Melanocyte of skin (primary cell): Measurements from ENCODE around the gene UVRAG. TPM values are rescaled to one million over a fixed set of nuclear protein-coding genes. Genes with fewer than 3 reads are reported as not detected.

Experiments used
- small RNA-seq, 2 donors: library from RNA; depleted of rRNA; stranded (forward); fragments of <200 nt; gene quantifications; one replicate each; pipeline ENCODE3, GENCODE V24; 2012
- total RNA-seq, 2 donors: library from RNA; depleted of rRNA; stranded (reverse); fragments of >200 nt; gene quantifications; 2 replicates each; pipeline ENCODE4 v1.2.3, GENCODE V29; 2012

UVRAG gene
- 10 to 100 TPM; 30.3 to 30.6 TPM for total RNA-seq

GRCh38 chr11:75814677-75815344 lies at the start of gene UVRAG:
UVRAG (plus strand) TSS chr11:75815210; CDS start chr11:75815408, 198 bp downstream.

DNA sequence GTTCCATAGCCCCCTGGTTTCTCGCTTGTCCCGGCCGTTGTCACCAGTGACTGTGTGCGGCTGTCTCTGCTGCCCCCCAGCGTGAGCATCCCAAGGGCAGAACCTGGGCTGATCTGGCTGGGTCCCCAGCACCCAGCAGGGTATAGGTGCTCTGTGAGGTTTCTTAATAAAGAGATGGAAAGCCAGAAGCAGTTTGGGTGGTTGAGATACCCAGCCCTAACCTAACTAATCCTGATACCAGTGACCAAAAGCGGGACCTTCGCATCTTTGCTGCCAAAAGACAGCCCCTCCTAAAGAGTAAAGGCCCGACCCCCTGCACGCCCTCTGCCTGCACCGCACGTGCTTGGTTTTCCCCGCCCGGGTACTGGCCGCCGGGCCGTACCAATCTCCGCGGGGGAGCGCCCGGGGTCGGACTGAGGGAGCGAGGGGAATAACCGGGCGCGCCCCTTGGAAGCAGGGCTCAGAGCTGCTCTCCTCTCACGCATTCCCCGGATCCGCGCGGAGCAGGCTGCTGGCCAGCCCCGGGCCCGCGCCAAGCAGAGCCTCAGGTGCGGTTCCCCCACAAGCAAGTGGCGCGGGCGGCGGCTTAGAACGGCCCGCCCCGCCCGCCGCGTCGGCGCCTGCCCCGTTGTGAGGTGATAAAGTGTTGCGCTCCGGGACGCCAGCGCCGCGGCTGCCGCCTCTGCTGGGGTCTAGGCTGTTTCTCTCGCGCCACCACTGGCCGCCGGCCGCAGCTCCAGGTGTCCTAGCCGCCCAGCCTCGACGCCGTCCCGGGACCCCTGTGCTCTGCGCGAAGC lies 46.7 kb upstream of the UVRAG start, which contains the start of gene DGAT2:
Gene DGAT2, plus strand, starts transcription at position 667 of the 797 bp plus-strand sequence. CDS start 214 bp downstream, outside the sequence.

Small RNA genes lying within 50 kb of the gene (small RNA-seq; reads per million reads assigned to genes)
- 0 reads per million in 2 donors for gene RF00019
- gene RNA5SP344 = 0 reads per million in 2 donors

Other genes with a start within 250 kb of the UVRAG start
- under 1 TPM; 0.33 to 0.34 TPM for gene MAP6, start 146.2 kb upstream of the UVRAG start, total RNA-seq
- not detected for gene MOGAT2, start 97.4 kb upstream of the UVRAG start, total RNA-seq
- gene DGAT2, start 46.4 kb upstream of the UVRAG start, total RNA-seq = 1 to 10 TPM in 1 of 2 donors, under 1 TPM in 1; 0.67 to 2.4 TPM